HepG2 (cell line): ENCODE results near the gene IRF2BPL. TPM values are rescaled to one million over a fixed set of nuclear protein-coding genes. Genes with fewer than 3 reads are reported as not detected.

Experiments
- BHLHE40 ChIP-seq: IDR thresholded peaks from 2 replicates; pipeline ENCODE4 v1.6.1; 2011; ENCODE audit warnings: low read length, improper control_type of control experiment
- CEBPB ChIP-seq: IDR thresholded peaks from 2 replicates; pipeline ENCODE4 v1.6.1; 2011; ENCODE audit warnings: low read depth, low read length, improper control_type of control experiment, borderline replicate concordance
- CENPT ChIP-seq: sonication (generic); formaldehyde crosslinking; IDR thresholded peaks from 2 replicates; pipeline ENCODE4 v1.8.0; 2022; ENCODE audit warnings: low read depth, mild to moderate bottlenecking, moderate library complexity, missing genetic modification reagents
- EEA1 ChIP-seq: sonication (generic); formaldehyde crosslinking; IDR thresholded peaks from 2 replicates; pipeline ENCODE4 v1.5.1; 2020; ENCODE audit warnings: mild to moderate bottlenecking, missing genetic modification reagents, borderline replicate concordance
- EED ChIP-seq: sonication (generic); formaldehyde crosslinking; IDR thresholded peaks from 2 replicates; pipeline ENCODE4 v1.5.0; 2020; ENCODE audit warnings: mild to moderate bottlenecking, missing genetic modification reagents
- GLI4 ChIP-seq: sonication (generic); formaldehyde crosslinking; IDR thresholded peaks from 2 replicates; pipeline ENCODE4 v1.5.1; 2020; ENCODE audit warnings: missing genetic modification reagents, mild to moderate bottlenecking, moderate library complexity, borderline replicate concordance
- HMGXB4 ChIP-seq, 2 experiments: sonication (generic) in 1 of 2; formaldehyde crosslinking in 1 of 2; IDR thresholded peaks; 2 replicates each; pipeline versions ENCODE4 v1.4.0 to v1.6.1; 2018 to 2020; ENCODE audit warnings: missing genetic modification reagents in 2 of 2, borderline replicate concordance in 1 of 2, low read depth in 1 of 2, mild to moderate bottlenecking in 1 of 2, missing biosample characterization in 1 of 2
- KLF12 ChIP-seq: sonication (generic); formaldehyde crosslinking; IDR thresholded peaks from 2 replicates; pipeline ENCODE4 v1.4.0; 2020; ENCODE audit warnings: missing genetic modification reagents, borderline replicate concordance
- MBD4 ChIP-seq: IDR thresholded peaks from 2 replicates; pipeline ENCODE4 v1.6.1; 2012; ENCODE audit warnings: low read length, inconsistent platforms, borderline replicate concordance
- MTF2 ChIP-seq: sonication (generic); formaldehyde crosslinking; IDR thresholded peaks from 2 replicates; pipeline ENCODE4 v1.5.0; 2020; ENCODE audit warnings: missing genetic modification reagents, borderline replicate concordance
- SMAD9 ChIP-seq: sonication (generic); formaldehyde crosslinking; IDR thresholded peaks from 2 replicates; pipeline ENCODE4 v1.5.1; 2020; ENCODE audit warnings: mild to moderate bottlenecking, missing genetic modification reagents
- SNAPC4 ChIP-seq: sonication (generic); formaldehyde crosslinking; IDR thresholded peaks from 2 replicates; pipeline ENCODE4 v1.4.0; 2020; ENCODE audit warnings: mild to moderate bottlenecking, missing genetic modification reagents
- ZBTB39 ChIP-seq: sonication (generic); formaldehyde crosslinking; IDR thresholded peaks from 2 replicates; pipeline ENCODE4 v1.5.0; 2020; ENCODE audit warnings: missing genetic modification reagents
- ZFP36L1 ChIP-seq: sonication (generic); formaldehyde crosslinking; IDR thresholded peaks from 2 replicates; pipeline ENCODE4 v1.8.0; 2022; ENCODE audit warnings: mild to moderate bottlenecking, missing genetic modification reagents, moderate library complexity
- ZNF589 ChIP-seq: sonication (generic); formaldehyde crosslinking; conservative IDR thresholded peaks from 2 replicates; pipeline ENCODE4 v1.8.0; 2022; ENCODE audit warnings: mild to moderate bottlenecking, moderate library complexity, missing genetic modification reagents
- ZNF614 ChIP-seq: IDR thresholded peaks from 2 replicates; pipeline ENCODE4 v1.6.1; 2018; ENCODE audit warnings: missing biosample characterization, missing genetic modification reagents, inconsistent platforms, borderline replicate concordance
- ZNF616 ChIP-seq: sonication (generic); formaldehyde crosslinking; IDR thresholded peaks from 2 replicates; pipeline ENCODE4 v1.5.0; 2020; ENCODE audit warnings: low read depth, mild to moderate bottlenecking, missing genetic modification reagents
- ZNF761 ChIP-seq: sonication (generic); formaldehyde crosslinking; conservative IDR thresholded peaks from 2 replicates; pipeline ENCODE4 v1.4.0; 2020; ENCODE audit warnings: mild to moderate bottlenecking, missing genetic modification reagents
- ZNF878 ChIP-seq: sonication (generic); formaldehyde crosslinking; IDR thresholded peaks from 2 replicates; pipeline ENCODE4 v1.8.1; 2023; ENCODE audit warnings: mild to moderate bottlenecking, missing genetic modification reagents, moderate library complexity
- polyA plus RNA-seq, 8 experiments: library from polyadenylated mRNA; depleted of rRNA in 3 of 8; stranded (reverse) in 7 of 8; unstranded in 1 of 8; fragments of >200 nt; fragmentation: Illumina TruSeq in 4 of 8; extraction: Trizol in 4 of 8; gene quantifications; 2 replicates each; pipeline versions ENCODE4 v1.2.1 to v1.2.3, GENCODE V29; 2011 to 2016; ENCODE audit warnings: low read depth in 4 of 8, missing spikeins in 1 of 8, mixed read lengths in 1 of 8; ENCODE audit not compliant: insufficient read depth in 1 of 8
- total RNA-seq, 5 experiments: library from RNA; depleted of rRNA; stranded (reverse); fragments of >200 nt; fragmentation: Illumina TruSeq; extraction: Trizol; gene quantifications; 2 replicates each; pipeline ENCODE4 v1.2.3, GENCODE V29; 2016; ENCODE audit warnings: low read depth in 1 of 5

IRF2BPL gene
- total and polyA plus RNA-seq, 2 of the 13 experiments (the other 11 are each of a cell fraction or from before 2014, with no cell fraction given) = 6.6 to 8.4 TPM

- TF ChIP-seq HMGXB4 (CRISPR knock-in tag; IDR thresholded peaks at IDR 0.05; ENCODE audit: borderline replicate concordance in 1 of 2, low read depth in 1 of 2) (peak; percentile 18 to 78; a peak in 3 of 4 replicates), MBD4 (no peak), ZNF589 (CRISPR knock-in tag) (no peak), ZFP36L1 (CRISPR knock-in tag) (peak; percentile 47; the same call in 1 of the 2 replicates), ZNF616 (CRISPR knock-in tag) (no peak), MTF2 (CRISPR knock-in tag) (no peak), CEBPB (peak; percentile 74; the same call in 1 of the 2 replicates), BHLHE40 (no peak), SNAPC4 (CRISPR knock-in tag) (no peak; the same call in 1 of the 2 replicates), GLI4 (CRISPR knock-in tag) (no peak), KLF12 (CRISPR knock-in tag) (no peak), ZNF614 (CRISPR knock-in tag) (peak; percentile 53; the same call in 1 of the 2 replicates), EED (CRISPR knock-in tag) (peak; percentile 53; the same call in 1 of the 2 replicates), ZBTB39 (CRISPR knock-in tag) (no peak), ZNF761 (CRISPR knock-in tag) (no peak; the same call in 1 of the 2 replicates), CENPT (CRISPR knock-in tag) (no peak), SMAD9 (CRISPR knock-in tag) (no peak), ZNF878 (CRISPR knock-in tag) (no peak), EEA1 (CRISPR knock-in tag) (no peak)
Measured at GRCh38 chr14:77023001-77023996, 5.2 kb downstream of the IRF2BPL start (continued).
